Kidney glomerular epithelial cell (primary cell): ENCODE data around the gene TBXAS1.

ENCODE experiments used
- DNase-seq: peaks from one replicate; lab custom pipeline; 2025; lab: John Stamatoyannopoulos, UW

The TBXAS1 gene

GRCh38 chr7:139982927-139983920 is 154.2 kb downstream of the TBXAS1 start:
- DNase-seq = no peak

DNA sequence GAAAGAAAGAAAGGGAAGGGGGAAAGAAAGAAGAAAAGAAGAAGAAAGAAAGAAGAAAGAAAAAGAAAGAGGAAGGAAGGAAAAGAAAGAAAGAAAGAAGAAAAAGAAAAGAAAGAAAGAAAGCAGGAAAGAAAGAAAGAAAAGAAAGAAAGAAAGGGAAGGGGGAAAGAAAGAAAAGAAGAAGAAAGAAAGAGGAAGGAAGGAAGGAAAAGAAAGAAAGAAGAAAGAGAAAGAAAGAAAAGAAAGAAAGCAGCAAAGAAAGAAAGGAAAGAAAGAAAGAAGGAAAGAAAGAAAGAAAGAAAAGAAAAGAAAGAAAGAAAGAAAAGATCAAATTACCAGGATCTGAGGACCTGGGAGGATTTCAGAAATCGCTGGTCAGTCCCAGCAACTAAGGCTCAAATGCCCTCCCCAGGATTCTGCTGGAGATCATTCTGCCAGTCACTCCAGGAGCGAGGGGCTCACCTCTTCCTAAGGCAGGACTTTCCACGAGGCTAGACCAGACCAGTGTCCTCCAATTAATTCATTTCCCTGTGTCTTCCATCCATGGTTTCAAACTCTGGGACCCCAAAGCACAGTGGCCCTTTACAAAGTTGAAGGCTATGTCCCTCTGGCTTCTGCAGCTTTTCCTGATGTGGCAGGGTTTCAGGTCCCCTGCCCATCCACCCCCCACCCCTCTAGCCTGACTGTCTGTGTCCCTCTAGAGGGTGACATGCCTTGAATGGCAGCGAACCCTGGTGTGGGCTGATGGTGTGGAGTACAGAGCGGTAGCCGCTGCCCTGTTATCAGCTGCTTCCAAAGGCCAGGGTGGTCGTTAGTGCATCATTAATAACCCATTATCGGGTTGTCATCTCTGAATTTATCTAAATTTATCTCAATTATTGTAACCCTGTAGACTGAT is 155.8 kb downstream of the TBXAS1 start:
- no peak for DNase-seq

DNA sequence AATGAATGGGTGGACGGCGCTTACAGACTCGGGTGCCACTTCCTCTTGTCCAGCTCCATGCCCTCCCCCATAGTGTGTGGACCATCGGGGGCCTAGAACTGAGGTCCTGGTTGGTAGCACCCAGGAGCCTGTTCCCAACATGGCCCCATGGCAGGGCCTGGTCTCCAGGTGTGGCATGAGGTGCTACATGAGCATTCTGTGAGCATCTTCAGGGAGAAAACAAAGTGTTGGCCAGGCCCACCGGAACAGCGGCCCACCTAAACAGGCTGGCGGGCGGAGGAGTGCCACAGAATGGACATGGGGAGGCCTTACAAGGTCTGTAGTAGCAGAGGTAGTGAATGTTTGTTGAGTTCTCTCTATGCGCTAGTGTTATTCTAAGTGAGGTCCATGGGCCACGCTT is 156.7 kb downstream of the TBXAS1 start:
- DNase-seq = no peak

DNA sequence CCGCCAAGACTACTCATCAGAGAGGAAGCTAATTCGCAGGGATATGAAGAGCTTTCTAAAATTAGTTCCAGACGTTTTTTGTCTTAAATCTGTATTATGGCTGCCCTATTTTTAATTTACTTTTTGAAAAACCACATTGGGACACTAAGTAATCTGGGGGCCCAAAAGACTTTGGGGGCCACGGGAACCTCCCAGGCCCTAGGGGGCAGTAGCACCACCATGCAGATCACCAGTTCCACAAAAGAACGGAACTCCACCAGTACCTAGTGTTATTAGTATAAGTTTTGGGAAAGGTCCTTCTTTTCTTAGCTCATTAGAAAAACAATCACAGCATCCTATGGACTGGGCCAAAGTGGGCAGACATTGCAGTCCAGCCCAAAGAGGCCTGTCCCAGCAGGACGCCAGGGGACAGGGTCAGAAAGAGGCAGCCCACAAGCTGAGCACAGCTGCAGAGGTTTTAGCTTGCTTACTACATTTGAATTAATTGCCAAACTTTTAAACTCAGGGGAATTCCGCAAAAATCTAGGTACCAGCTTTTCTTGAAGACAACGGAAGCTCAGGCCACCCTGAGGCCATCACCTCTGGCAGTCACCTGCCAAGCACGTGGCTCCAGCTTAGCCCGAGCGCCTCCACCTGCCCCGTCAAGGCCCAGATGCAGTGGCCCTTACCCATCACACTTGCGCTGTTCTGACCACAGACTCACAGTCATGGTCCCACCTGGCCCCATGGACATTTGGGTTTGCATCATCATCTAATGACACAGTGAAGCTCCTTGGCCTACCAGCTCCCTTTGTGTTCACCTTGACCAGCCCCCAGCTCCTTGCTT is 158.8 kb downstream of the TBXAS1 start:
- no peak for DNase-seq

GRCh38 chr7:139989366-139990141 is 160.5 kb downstream of the TBXAS1 start:
- no peak for DNase-seq

- DNase-seq = no peak
These were observed 161.1 kb downstream of the TBXAS1 start for GRCh38 chr7:139990142-139990535.

DNA sequence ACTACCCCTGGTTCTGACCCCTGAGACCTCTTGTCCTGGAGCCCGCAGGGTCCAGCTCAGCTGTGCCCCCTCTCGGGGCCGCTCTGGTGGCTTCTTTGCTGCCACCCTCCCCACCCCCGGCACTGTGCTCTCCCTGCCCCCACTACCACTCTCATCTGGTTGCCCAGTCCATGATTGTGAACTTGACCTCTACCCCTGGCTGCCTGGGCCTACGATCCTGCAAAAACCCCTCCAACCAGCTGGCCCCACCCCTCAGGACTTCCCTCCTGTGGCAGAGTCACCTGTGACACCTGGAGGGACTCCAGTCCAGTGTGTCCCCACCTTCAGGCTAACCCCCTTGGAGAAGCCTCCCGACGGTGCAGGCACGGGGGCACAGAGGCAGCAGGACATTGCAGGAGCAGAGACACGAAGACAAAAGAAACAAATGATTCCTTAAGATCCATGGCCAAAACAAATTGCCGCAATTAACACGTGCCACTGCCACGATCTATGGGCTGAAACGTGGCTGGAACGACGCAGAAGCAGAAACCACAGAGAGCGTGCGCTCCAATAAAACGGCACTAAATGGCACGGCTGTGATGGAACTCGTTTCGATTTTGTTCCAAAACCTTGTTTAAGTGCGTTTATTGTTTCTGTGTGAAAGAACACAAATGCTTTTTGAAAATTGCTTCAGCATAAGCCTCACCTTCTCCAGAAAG is 161.7 kb downstream of the TBXAS1 start:
- DNase-seq = no peak

DNA sequence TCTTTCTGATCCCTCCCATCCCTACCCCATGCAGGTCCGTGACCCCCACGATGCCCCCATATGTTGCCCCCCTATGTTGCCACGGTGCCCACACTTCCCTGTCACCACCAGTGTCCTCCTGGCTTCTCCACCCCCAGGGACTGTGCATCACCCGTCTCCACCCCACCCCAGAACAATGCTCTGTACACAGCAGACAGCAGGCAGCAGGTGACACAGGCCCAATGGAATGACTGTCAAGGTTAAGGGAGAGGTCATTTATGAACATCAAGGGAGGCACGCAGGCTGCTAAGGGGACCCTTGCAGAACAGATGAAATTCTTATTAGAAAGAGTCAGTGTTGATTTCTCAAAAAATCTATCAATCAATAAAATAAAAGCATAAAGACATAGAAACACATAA is 162.2 kb downstream of the TBXAS1 start:
- DNase-seq = no peak

DNA sequence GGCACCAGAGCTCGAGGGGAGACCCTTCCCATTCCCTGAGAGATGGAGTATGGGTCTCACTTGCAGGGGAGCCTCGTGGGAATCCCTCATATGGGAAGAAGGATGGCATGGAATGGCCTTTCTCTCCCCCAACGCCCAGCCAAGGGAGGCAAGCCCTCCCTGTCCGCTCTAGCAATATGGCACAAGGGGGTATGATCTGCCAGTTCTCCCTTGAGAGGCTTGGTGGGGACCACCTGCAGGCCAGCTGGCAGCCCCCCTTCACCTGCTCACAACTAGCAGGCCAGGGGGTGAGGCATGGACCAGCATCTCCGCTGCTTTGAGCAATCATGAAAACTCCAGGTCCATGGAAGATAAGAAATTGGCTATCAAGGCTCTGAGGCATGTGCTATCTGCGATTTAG is 162.8 kb downstream of the TBXAS1 start:
- no peak for DNase-seq

DNA sequence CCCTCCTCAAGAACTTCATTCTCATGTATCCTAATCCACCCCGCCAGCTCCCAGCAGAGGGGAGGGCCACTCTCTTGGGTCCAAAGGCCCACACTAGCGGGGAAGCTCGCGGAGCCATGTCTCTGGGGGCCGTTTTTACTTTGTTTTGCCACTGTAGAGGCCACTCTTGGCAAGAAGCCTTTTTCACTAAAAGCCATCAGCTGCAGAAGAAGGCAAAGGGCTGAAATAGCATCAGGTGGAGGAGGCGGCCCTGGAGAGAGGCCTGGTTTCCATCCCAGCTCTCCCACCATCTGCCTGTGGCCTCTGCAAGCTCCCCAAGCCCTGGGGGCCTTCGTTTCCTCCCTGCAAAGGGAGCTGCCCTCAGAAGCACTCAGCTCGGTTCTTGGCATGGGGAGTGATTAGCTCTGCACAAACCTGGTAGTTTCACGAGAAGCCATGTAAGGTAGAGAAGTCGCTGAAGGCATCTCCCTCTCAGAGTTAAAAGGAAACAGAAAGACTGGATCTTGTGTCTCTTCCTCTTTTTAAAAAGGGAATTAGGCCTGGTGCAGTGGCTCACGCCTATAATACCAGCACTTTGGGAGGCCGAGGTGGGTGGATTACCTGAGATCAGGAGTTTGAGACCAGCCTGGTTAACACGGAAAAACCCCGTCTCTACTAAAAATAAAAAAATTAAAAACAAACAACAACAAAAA is 163.4 kb downstream of the TBXAS1 start:
- no peak for DNase-seq

DNA sequence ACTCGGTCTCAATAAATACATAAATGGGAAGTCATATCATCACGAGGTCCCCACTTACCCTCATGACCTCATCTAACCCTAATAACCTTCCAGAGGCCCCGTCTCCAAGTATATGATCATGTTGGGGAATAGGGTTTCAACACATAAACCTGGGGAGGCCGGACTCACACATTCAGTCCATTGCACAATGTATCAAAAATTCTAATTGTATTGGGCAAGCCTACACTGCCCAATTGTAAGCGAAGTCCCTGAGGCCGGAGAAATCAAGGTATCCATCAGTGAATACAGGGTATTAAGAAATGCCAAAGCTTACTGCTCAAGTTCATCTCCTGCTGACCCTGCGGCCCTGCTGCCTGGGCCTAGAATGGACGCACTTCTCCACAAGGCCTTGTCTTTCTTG is 164.1 kb downstream of the TBXAS1 start:
- DNase-seq = no peak

GRCh38 chr7:139993592-139993991 is 164.5 kb downstream of the TBXAS1 start:
- no peak for DNase-seq

DNA sequence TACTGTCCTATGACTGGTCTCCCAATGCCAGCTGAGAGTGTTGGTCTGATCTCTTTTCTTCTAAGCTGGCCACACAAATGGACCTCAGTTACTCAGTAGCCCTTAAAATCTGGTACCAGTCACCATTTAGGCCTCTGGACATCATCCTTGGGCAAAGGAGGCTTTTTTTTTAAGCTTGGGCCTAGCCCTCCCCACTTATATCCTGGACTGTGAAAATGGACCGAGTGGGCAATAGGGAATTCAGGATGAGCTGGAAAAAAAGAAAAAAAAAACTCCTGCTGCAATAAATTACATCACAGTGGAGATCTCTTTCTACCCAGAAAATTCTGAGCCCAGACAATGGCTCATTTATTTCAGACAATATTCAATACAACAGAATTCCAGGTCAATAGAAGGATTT is 165.3 kb downstream of the TBXAS1 start:
- DNase-seq = no peak

DNA sequence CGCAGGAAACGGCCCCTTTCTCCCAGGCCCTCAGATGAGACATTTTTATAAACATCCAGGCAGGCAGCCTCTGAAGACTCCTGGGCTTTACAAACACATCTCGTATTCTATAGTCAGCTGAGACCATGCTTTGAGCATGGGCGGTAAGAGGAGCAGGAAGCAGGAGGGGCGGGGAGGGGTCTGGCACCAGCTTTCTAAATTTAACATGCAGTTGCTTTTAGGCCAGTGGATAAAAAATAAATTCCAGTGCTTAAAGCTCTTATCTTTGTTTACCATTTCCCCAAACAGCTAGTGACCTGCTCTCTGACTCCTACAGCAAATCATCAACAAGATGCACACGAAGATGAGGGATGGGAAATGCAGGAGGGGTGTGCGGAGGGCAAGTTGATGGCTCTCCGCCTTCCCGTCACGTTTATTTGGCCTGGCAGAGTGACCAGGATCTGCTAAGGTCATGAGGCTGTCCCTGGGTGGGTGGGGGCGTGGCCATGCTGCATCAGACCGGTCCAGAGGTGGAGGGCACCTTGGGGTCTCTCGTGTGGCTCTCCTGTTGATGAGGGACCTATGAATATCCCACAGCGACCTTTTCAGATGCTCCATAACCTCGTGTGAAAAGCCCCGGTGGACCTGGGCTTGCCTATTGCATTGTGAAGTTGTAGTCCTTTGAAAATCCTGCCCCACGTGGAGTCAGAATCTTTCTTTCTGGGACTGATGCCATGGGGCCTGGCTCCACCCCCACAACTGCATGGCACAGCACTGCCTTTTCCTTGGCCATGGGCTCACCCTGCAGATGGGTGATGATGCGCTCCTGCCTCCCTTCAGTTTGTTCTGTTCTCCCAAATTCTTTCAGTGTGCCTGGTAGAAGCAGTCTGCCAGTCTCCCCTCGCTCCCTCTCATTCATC is 166.2 kb downstream of the TBXAS1 start:
- DNase-seq = no peak

- DNase-seq = no peak
These were observed 169.5 kb downstream of the TBXAS1 start for GRCh38 chr7:139998572-139998971.

- DNase-seq = no peak
These were observed 170.5 kb downstream of the TBXAS1 start for GRCh38 chr7:139999516-139999915.

DNA sequence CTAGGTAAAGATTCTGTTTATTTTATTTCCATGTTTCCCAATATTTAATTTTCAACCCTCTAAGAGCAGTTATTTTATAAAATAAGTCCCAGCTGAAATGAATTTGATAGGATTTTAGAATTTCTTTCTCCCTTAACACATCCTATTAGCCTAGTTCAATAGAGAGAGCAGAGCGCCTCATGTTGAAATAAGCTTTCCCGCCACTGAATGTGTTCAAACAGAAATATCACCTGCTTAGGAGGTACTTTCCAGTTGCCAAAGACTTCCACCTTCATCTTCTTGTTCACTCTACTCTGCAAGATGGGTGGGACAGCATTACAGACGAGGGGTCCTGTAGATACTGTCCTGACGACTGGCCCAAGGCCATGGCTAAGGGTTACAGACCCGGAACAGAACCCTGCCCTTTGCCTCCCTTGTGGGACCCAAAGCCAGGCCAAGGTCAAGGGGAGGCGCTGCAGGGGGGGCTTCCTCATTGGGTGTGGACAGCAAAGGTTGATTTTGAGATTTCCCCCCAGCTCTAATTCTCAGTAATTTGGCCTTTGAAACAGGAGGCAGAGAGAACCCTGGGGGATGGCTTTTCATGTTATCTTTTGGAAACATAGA is 171.7 kb downstream of the TBXAS1 start:
- DNase-seq = no peak

- peak; percentile 43 for DNase-seq
These were observed 174.9 kb downstream of the TBXAS1 start for GRCh38 chr7:140003913-140004382.
